Activated CD8-positive, alpha-beta memory T cell treated with anti-CD3 and anti-CD28 coated beads for 36 hours (primary cell): ENCODE measurements around the gene PAIP2. TPM values are rescaled to one million over a fixed set of nuclear protein-coding genes. Genes with fewer than 3 reads are reported as not detected.

Experiments used
- CTCF ChIA-PET: fragments of 350-600 bp; sonication (Branson Sonifier 250); formaldehyde crosslinking; loops from one replicate; lab custom pipeline; 2021; ENCODE audit warnings: antibody characterized with exemption; lab: Charles Lee
- POLR2A ChIA-PET: fragments of 350-600 bp; sonication (Branson Sonifier 250); formaldehyde crosslinking; loops from one replicate; lab custom pipeline; 2021; ENCODE audit warnings: antibody characterized with exemption; lab: Charles Lee
- total RNA-seq, 2 experiments: library from RNA; stranded (reverse); gene quantifications; one replicate each; pipeline ENCODE4 v1.2.3, GENCODE V29; 2021

PAIP2 gene
- total RNA-seq, 2 experiments from 2014 or later, result 83.6 to 84.1 TPM

DNA sequence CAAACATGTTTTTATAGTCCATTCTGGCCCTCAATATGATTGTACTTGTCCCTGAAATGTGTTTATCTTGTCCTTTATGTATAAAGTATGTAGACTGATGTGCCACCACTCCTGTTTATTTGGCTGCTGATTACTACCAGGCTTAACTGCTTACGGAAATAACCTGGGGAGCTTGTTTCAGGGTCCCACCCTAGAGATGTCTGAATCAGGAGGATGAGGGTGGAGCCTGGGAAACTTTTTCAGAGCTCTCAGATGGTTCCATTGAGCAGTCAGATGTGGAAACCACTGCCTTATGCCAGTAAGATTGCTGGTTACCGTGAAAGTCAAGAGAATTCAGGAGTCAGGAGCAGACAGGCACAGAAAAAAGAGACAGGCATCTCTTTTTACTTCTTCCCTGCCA, 22.3 kb downstream of the PAIP2 start:
- POLR2A ChIA-PET, result no interaction called here
- CTCF ChIA-PET, result no interaction called here

DNA sequence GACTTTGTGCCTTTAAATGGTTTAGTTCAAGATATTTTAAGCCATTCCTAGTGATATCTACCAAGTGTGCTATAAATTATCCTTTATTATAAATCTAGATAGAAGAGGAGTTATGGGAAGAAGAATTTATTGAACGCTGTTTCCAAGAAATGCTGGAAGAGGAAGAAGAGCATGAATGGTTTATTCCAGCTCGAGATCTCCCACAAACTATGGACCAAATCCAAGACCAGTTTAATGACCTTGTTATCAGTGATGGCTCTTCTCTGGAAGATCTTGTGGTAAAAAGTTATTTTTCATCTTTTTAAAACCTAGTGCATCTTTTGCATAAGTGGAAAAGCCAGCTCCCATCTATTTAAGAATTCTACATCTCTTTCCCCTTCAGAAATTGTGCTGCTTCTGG, 22.8 kb downstream of the PAIP2 start:
- CTCF ChIA-PET, result interaction anchor here (0.6 kb wide), 1 partner anchor 115 kb away, joined by 3 read pairs; no protein-coding TSS in a partner anchor

DNA sequence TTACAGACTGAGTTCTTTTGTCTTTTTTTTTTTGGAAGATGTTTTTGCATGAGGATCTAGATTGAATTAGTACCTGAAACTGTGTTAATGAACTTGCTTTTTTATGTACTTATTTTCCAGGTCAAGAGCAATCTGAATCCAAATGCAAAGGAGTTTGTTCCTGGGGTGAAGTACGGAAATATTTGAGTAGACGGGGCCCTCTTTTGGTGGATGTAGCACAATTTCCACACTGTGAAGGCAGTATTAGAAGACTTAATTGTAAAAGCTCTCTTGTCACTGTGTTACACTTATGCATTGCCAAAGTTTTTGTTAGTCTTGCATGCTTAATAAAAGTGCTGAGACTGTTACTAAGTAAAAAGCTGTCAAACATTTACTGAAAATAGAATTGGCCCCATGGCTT, 27.0 kb downstream of the PAIP2 start:
- CTCF ChIA-PET, result no interaction called here
- POLR2A ChIA-PET, result no interaction called here

More for the DNA sequence above, 22.8 kb downstream of the PAIP2 start:
- POLR2A ChIA-PET, result no interaction called here

DNA sequence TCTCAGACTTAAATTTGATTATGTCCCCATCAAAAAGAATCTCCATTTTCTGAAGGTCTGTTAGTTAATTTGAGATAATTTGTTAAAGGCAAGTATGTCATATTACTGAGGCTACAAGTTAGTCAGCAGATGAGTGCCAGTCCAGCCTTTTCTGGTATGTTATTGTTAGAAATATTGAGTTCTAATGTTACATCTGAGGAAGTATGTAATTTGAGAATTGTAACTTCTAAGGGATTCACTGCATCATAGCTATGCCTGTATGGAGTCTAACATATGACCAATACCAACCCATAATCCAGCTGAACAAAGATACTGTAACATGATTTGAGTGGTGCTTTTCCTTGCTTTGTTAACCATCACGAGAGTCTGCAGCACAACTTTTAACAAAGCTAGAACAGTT, 27.5 kb downstream of the PAIP2 start:
- ChIA-PET POLR2A (no interaction called here), CTCF (interaction anchor here (1.1 kb wide), 1 partner anchor 53 kb away, joined by 3 read pairs; no protein-coding TSS in a partner anchor)

DNA sequence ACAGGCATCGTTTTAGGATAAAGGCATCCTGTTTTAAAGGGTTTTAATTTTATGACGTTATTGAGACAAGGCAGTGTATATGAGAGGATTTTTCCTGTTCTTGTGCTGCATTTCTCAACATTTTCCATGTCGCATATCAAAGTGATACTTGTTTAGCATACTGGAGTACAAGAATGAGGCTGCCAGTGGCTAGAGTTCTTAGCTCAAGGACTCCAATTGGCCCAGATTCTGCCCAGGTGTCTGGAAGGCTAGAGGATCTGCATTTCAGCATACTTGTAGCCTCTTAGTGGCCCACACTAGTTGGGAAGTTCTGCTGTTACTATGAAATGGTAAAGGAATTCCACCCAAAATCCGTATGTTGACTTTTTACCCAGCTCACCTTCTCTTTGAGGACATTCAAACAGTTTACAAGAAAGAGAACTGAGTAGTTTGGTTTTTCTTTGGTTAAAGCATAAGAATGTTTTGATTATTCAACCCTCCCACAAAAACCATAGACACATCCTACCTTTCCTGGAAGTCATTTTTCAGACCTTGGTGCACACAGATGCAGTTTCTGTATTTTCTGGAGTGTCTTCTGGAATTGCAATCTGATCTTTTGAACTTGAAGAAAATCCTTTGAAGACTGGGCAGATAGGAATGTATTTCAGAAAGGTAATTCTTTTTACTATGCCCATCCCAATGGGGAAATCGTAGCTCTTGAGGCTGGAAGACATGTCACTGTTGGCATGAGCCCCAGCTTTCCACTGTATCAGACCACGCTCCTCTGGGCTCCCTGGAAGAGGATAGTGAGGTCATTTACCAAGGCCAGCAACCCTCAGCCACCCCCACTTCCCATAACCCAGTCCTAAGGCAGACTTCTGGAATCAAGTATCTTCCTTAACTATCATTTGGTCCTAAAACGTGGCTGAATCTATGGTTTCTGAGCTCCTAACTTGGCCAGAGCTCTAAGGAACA, 30.1 kb downstream of the PAIP2 start:
- POLR2A ChIA-PET, result interaction anchor here (1.1 to 2.1 kb wide), 2 partner anchors 30 to 78 kb away, joined by 3 to 6 read pairs; partner anchors contain the start of genes MATR3 and PAIP2
- CTCF ChIA-PET, result interaction anchor here (1.2 kb wide), 1 partner anchor 22 kb away, joined by 3 read pairs; no protein-coding TSS in a partner anchor

DNA sequence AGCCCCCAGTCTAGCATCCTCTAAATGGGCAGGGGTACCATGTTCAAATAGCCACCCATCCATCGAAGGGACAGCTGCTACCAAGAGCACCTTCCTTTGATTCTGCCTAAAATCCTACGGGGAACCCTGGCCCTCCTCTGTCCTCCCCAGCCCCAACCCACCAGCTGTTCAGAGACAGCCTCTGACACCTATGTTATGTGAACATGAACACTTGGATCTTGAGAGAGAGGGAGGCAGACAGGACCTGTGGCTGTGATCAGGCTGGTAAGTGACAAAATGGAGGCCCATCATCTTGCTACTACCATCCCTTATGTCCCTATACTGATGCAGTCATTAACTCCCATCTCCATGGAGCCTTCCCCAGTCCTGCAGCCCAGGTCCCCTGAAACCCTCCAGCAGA, 33.3 kb downstream of the PAIP2 start:
- ChIA-PET POLR2A (interaction anchor here (0.9 kb wide), 1 partner anchor 33 kb away, joined by 4 read pairs; the partner anchor contains the start of gene PAIP2), CTCF (interaction anchor here (0.7 kb wide), 1 partner anchor 549 kb away, joined by 3 read pairs; no protein-coding TSS in a partner anchor)

DNA sequence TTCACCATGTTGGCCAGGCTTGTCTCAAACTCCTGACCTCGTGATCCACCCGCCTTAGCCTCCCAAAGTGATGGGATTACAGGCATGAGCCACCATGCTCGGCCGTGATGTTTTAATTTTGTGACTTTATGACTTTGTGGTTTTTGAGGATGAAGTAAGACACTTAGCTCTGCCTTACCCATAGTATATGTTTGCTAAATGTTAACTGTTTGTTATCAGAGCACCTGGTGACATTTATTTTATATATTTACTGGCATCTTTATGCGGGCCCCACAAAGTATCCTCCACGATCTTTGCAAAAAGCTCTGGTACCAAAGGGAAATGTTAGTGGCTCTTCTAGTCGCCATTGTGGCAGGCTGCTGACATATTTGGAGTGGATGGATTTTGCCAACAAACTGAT, 34.7 kb downstream of the PAIP2 start:
- ChIA-PET POLR2A (no interaction called here), CTCF (interaction anchor here (1.3 kb wide), 1 partner anchor 26 kb away, joined by 4 read pairs; no protein-coding TSS in a partner anchor)

DNA sequence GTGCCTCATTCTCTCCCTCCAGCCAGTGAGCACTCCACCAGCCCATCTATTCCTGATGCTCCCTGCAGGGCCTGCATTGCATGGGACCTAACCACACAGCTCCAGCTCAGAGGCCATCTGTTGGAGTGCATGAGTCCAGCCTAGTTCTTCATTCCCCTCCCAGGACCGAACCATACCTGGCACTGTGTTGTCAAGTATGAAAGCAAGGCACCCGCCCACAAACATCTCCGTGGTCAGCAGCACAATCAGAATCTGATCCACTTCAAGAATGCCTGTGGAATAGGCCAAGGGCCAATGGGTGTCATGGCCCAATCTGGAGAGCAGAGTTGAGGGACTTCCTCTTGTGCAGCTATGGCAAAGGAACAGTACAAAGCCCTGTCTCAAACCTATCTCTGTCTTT, 35.6 kb downstream of the PAIP2 start:
- ChIA-PET POLR2A (no interaction called here), CTCF (interaction anchor here (1.3 kb wide), 1 partner anchor 26 kb away, joined by 4 read pairs; no protein-coding TSS in a partner anchor)

DNA sequence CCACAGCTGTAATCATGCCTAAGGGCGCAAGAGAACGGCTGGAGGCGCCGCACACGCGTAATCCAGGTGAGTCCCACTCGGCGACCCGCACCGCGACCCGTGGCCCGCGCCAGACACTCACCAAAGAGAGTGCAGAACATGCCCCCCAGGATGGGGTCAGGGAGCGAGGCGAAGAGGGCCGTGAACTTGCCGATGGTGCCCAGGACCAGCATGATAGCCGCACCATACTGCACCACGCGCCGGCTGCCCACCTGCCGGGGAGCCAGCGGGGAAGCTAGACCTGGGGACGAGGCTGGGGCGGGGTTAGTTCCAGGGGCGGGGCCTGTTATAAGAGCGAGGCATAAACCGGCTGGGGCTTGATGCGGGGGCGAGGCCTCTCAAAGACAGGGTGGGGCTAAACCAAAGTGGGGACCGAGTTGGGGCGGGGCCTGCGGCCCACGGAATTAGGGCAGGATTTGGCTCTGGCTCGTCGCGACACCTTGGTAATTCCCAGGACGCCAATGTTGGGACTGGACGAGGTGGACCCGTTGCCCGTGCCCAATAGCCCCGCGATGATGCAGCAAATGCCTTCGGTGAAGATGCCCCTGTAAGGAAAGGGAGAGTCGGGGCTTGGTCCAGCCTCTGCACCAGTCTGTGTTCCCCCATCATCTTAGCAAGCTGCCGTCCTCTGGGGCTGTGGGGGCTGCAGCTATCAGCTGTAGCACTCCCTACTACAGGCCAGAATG, 36.6 kb downstream of the PAIP2 start:
- CTCF ChIA-PET, result interaction anchor here (0.9 kb wide), 1 partner anchor 37 kb away, joined by 3 read pairs; the partner anchor contains the start of gene PAIP2
- POLR2A ChIA-PET, result no interaction called here

DNA sequence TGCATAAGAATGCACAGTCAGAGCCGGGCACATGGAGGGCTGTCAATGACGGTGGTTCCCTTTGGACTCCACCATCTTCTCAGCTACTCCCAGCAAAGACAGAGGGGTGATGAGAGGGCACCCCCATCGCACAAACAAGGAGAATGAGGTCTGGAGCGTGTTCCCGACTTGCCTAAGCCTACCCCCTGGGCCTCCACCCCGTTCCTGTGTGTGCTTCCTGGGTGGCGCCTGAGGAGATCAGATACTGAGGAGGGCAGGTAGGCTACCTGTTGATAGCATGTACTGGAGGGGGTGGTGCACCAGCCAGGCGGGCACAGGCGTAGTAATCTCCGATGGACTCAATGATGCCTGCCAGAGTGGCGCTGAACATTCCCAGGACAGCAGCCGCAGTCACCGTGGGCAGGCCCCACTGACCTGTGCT, 37.3 kb downstream of the PAIP2 start:
- ChIA-PET CTCF (interaction anchor here (0.9 to 1.4 kb wide), 2 partner anchors 13 to 38 kb away, joined by 3 to 4 read pairs; partner anchors contain the start of gene PAIP2), POLR2A (no interaction called here)

DNA sequence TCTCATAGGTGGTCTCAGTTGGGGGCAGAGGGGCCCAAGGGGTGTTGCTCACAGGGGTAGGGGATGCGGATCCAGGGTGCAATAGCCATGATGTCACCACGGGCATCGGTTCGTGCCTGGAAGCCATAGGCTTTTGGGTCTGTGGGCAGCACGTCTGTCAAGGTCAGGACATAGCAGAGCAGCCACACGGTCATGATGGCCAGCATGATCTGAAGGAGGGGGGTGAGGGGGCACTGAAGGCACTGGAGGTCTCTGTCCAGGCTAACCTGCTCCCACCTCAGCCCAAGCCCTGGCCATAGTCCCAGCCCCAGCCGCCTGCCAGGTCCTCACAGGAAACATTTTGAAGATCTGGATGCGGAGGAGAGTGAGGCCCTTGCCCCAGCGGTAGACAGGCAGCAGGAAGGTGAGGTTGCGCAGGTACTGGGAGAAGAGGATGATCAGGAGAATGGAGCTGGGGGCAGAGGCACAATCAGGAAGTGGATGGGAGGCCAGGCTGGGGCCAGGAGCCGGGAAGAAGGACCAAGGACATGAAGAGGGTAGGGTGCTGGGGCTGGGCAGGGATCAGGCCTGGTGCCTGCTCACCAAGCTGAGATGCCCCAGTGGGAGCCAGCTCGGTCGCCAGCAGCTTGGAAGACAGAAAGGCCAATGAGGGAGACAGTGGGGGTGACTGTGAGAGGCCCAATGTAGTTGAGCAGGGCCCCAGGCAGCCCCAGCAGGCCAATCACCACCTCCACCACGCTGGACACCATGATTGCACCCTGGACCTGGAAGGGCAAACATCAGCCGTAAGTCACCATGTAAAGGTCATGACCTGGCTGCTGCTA, 38.2 kb downstream of the PAIP2 start:
- ChIA-PET POLR2A (no interaction called here), CTCF (interaction anchor here (0.6 to 1.4 kb wide), 2 partner anchors 12 to 22 kb away, joined by 3 to 4 read pairs; no protein-coding TSS in a partner anchor)

DNA sequence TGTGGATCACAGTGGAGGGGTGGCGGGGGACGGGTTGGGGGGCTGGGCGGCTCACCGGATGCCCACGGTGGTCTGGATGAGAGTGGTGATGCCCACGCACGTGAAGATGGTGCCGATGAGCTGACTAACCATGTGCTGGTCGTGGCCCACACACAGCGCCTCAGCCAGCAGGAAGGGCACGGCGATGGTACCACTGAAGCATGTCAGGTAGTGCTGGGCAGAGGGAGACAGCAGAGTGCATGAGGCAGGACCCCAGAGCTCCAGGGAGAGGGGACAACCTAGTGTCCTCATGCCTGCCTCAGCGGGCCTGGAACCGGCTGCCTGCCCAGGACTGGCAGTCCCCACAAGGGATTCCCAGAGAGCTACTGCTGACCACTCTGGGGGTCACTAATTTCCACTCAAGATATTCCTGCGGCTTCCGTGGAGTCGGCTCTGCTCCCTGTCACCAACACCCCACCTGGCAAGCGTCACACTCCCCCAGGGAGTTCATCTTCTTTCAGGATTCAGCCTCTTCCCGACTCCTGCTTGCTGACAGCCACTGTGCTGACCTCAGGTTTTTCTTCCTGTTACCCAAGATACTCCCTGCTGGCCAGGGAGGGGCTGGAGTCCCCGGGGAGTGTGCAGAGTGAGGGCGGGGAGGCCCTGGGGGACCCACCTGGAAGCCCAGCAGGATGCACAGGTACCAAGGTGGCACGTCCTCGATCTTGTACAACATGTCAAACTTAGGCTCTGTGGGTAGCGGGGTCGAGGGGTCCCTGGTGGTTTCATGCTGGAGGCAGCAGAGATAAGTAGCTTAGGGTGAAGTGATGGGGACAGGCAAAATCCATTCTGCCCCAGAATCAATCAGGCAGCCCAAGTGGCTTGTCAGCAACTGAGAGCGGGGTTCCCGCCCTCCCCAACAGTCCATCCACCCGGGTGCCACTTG, 40.4 kb downstream of the PAIP2 start:
- CTCF ChIA-PET, result interaction anchor here (0.6 kb wide), 1 partner anchor 30 kb away, joined by 3 read pairs; no protein-coding TSS in a partner anchor
- POLR2A ChIA-PET, result no interaction called here

DNA sequence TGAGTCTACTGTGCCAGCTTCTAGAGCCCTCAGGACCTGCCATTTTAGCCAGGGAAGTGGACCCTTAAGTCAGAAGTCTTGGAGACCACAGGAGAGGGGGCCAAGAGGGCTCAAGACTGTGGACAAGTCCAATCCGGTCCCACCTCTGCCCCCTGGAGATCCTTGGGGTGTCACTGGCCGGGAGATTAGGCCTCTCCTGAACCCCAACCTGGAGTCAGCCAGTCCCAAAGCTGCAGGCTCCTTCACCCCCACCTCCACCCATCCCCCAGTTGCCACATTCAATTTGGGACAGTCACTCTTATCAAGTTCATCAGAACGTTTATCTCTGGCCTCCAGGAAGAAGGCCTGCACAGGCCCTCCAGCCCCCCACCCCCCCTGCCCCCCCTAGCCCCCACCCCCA, 41.2 kb downstream of the PAIP2 start:
- ChIA-PET POLR2A (no interaction called here), CTCF (no interaction called here)

DNA sequence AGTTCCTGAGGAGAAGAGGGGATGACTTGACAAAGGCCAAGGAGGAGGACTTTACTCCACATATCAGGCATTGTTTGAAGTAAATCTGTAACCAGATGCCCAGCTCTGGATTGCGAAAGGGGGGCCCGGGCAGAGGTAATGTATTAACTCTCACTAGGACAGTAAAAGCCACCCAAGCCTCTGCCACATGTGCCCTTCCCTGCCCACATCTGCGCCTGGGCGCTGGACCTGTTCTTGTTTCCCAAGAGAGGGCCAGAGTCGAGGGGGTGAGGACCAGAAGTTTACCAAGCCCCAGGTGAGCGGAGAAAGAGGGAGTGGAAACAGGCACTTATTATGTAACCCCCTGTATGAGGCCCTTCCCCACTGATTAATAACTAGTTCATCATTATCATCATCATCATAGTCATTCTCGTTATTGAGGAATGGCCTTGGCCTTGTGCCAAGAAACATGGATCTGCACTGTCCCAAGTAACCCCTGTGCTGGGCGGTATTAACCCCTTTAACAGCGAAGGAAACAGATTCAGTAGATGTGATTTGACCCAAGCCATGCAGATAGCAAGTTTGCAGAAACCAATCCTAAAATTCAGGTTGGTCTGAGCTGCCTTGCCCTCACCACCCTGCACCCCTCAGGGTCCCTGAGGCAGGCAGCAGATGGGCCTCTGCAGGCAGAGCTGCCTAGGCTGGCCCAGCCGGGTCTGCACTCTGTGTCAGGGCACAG, 41.8 kb downstream of the PAIP2 start, which contains the start of gene SLC23A1:
TSS of gene SLC23A1 (minus strand) at position 23 of the 718 bp plus-strand sequence. CDS start 44 bp downstream, outside the sequence.
- CTCF ChIA-PET, result no interaction called here
- POLR2A ChIA-PET, result no interaction called here

DNA sequence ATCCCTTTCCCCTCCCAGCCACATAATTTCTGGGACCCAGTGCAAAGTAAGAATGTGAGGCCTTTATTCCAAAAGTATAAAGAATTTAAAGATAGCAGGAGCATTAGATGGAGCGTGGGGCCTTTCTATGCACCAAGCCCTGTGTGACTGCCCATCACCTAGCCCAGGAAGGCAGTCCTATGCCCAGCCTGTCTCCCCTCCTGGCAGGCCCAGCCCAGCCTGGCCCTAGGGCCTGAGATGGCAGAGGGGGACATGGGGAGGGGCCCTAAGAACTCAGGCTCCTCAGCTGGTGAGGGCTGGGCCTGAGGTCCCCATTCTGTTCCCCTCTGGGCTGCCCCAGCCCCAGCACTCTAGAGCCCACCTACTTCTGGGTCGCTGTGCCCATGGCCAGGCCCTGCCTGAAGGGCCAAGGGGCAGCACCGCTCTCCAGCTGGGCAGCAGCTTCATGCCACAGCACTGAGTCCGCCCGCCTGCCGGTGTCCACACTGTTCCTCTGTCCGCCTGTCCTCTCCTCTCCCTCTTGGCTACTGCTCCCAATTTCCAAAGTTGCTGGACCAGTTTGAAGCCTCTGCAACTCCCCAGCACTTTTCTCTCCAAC, 42.4 kb downstream of the PAIP2 start:
- POLR2A ChIA-PET, result no interaction called here

DNA sequence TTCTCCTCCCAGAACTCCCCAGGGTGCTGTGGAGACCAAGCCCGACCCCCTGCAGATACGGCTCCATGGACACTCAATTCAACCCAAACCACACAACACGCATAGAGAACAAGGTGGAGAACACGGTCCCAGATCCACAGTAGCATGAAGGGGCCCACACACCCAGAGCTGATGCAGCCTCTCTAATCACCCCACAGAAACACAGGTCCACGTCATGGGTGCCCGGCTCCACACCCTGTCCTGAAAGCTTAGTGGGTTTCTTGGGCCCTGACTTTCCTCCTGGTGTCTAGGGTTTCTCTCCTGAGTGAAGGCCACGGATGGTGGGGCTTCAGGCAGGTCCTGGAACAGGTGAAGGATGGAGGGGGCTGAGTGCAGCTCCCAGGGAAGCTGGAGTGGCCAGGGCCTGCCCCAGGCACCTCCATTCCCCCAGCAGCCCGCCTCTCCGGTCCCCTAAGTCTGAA, 43.0 kb downstream of the PAIP2 start:
- POLR2A ChIA-PET, result no interaction called here
- CTCF ChIA-PET, result no interaction called here

More for the DNA sequence above, 42.4 kb downstream of the PAIP2 start:
- CTCF ChIA-PET, result no interaction called here
